GM23248 (cell line): Measurements from ENCODE around the gene EDAR.

Experiments used
- EZH2 ChIP-seq: fragments of 200-600 bp; sonication (generic); IDR thresholded peaks from 2 replicates; pipeline ENCODE4 v1.6.1; 2018; ENCODE audit warnings: antibody characterized with exemption, mild to moderate bottlenecking; ENCODE audit not compliant: insufficient read depth, poor library complexity, severe bottlenecking
- EZH2phosphoT487 ChIP-seq: fragments of 200-600 bp; sonication (generic); IDR thresholded peaks from 2 replicates; pipeline ENCODE4 v1.6.1; 2018; ENCODE audit warnings: antibody characterized with exemption, moderate library complexity, mild to moderate bottlenecking, low read depth; ENCODE audit not compliant: insufficient read depth

- TF ChIP-seq EZH2 (no peak), EZH2phosphoT487 (no peak)
These were observed 57.6 kb downstream of the EDAR start for GRCh38 chr2:108931372-108931771.
